ENCODE data around the gene IRX2.

IRX2 gene

DNA sequence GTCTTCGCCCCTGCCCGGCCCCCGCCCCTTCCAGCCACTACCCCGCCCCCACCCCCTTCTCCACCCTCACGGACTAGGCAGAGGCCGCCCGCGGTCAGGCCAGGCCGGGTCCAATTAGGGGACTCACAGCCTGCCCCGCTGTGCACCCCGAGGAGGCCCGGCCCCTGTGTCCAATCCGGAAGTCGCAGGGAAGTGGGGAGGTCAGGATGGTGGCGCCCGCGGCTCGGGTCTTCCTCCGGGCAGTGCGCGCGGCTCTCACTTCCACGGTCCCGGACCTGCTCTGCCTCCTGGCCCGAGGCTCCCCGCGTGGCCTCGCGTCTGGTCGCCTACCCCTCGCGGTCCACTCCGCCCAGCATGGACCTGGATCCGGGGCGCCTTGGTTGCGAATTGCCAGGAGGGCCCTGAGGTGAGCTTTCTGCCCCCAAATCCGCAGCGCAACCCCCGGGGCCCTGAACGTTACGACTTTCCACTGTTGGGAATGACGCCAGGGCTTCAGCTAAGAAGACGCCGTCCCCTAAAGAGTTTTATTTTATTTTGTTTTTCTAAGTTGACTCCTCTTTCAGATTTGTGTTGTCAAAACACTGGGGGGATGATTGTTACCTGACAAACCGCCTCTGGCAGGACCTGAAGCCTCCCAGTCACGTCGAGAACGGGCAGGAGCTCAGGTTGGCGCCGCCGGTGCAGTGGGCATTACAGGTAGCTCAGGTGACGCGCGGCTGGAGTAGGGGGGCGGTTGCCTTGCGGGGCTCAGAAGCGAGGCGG is 763 bp upstream of the IRX2 start:
- Mint-ChIP-seq H3K27ac (no peak overlapping the region), H3K36me3 (ENCODE audit: low read depth) (no peaks in the 10 kb centered on the region), H3K4me3 (no peak overlapping the region), H3K27me3 (peaks cover 81% of the 10 kb centered on the region), H3K4me1 (ENCODE audit: low read depth) (peaks cover 6% of the 10 kb centered on the region), H3K9me3 (no peaks in the 10 kb centered on the region)
- intact Hi-C loops (cut with micrococcal nuclease) = no loop called here

DNA sequence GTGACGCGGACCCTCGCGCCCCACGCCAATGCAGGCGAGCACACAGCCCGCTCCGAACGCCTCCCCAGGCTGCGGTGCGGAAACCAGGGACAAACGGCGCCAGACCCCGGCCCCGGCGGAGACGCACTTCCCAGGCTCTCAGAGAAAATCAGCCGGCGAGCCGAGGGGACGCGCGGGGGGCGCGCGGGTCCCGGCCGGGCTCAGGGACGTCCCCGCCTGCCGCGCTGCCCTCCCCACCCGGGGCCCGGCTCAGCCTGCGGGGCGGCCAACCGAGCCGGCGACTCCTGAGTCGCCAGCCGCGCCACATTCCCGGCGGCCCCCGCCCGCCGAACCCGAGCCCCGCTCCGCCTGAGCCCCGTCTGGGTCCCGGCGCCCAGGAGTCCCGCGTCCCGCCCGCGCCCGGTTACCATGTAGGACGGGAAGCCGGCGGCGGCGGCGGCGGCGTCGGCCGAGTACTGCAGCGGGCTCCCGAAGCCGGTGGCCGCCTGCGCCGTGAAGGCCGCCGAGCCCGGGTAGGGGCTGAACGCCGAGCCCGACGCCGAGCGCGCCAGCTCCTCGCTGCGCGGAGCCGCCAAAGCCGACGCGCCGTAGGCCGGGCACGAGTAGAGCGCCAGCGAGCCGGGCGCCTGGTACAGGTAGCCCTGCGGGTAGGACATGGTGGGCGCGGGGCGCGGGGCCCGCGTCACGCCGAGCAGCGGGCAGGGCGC is 566 bp downstream of the IRX2 start:
- intact Hi-C loops (cut with micrococcal nuclease) = no loop called here
- H3K9me3 Mint-ChIP-seq = no peaks in the 10 kb centered on the region
- H3K4me1 Mint-ChIP-seq (ENCODE audit: low read depth) = peaks cover under 1% of the 10 kb centered on the region
- no peaks in the 10 kb centered on the region for H3K36me3 Mint-ChIP-seq (ENCODE audit: low read depth)
- H3K27ac Mint-ChIP-seq = no peak overlapping the region
- no peak overlapping the region for H3K4me3 Mint-ChIP-seq
- peaks cover 77% of the 10 kb centered on the region for H3K27me3 Mint-ChIP-seq

DNA sequence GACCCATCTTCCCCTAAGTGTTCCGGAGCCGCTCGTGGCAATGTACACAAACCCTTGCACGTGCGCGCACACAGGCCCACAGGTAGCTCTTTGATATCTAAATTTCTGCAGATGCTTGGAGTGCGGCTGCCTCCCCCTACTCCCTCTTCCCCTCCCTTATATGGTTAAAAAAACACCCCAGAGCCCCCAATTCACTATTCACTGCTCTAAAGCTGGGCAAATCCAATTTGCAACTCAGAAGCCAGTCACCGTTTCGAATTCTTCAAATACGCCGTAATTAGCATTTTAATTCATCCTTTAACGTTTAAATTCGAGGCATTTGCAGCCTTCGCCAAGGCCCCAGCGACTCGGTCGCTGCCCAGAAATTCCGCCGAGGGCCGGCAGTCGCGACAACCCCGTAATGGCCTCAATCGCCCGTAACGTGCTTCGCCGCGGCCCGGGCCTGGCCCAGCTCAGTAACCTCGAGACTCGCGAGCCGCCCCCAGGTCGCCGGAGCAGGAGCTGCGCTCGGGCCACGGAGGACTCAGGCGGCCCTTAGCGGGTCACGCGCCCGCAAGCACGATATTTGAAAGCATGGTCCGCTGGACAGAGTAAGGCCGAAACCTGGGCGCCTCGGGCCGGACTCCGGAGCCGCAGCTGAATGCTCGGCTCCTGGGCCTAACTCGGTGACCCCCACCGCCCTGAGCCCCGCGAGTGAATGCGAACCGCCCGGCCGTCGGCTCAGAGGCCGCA is 1.3 kb downstream of the IRX2 start:
- intact Hi-C loops (cut with micrococcal nuclease) = no loop called here
- Mint-ChIP-seq H3K27me3 (peaks cover 76% of the 10 kb centered on the region), H3K27ac (no peak overlapping the region), H3K4me3 (no peak overlapping the region), H3K4me1 (ENCODE audit: low read depth) (no peaks in the 10 kb centered on the region), H3K36me3 (ENCODE audit: low read depth) (no peaks in the 10 kb centered on the region), H3K9me3 (no peaks in the 10 kb centered on the region)

DNA sequence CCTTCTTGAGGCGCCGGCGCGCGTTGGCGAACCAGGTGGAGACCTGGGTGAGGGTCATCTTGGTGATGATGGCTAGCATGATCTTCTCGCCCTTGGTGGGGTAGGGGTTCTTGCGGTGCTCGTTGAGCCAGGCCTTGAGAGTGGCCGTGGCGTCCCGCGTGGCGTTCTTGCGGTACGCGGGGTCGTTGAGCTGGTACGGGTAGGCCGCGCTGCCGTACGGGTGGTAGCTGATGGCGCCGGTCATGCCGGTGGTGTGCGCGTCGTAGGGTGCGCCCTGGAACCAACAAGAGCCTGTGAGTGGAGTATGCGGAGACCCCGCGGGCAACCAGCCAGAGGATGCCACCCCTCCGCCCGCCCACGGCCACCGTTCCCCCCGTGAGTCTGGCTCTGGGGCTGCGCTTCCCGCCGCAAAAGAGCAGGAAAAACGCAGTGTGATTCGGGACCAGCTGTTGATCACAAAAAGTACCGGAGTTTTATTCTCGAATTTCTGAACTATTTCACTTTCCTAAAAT is 1.9 kb downstream of the IRX2 start:
- intact Hi-C loops (cut with micrococcal nuclease) = no loop called here
- no peaks in the 10 kb centered on the region for H3K36me3 Mint-ChIP-seq (ENCODE audit: low read depth)
- H3K27ac Mint-ChIP-seq = no peak overlapping the region
- H3K4me3 Mint-ChIP-seq = no peak overlapping the region
- H3K27me3 Mint-ChIP-seq = peaks cover 75% of the 10 kb centered on the region
- no peaks in the 10 kb centered on the region for H3K9me3 Mint-ChIP-seq
- H3K4me1 Mint-ChIP-seq (ENCODE audit: low read depth) = no peaks in the 10 kb centered on the region

DNA sequence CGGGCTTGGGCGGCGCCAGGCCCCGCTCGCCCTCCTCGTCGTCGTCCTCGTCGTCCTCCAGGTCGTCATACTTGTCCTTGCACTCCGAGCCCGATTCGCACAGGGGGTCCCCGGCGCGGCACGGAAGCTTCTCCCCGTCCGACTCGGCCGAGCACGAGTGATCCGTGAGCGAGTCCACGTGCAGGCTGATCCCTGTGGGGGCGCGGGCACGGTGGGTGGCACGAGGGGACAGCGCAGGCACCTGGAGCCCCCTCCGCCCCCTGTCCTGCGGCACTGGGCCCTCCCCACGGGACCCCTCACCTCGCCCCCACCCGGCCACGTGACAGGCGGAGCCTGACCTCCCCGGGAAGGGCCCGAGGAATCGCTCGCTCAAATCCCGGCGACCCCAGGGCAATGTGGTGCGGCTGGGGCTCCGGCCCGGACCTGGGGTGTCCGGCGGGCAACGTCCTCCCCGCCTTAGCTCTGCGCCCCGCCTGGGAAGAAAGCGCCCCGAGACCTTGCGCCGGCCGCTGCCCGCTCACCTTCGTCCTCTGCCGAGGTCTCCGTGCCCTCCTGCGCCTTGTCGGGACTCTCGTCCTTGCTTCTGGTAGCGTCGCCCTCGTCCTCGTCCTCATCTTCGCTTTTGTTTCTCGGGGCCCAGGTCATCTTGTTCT is 2.5 kb downstream of the IRX2 start:
- no peak overlapping the region for H3K4me3 Mint-ChIP-seq
- H3K4me1 Mint-ChIP-seq (ENCODE audit: low read depth) = no peaks in the 10 kb centered on the region
- intact Hi-C loops (cut with micrococcal nuclease) = no loop called here
- no peak overlapping the region for H3K27ac Mint-ChIP-seq
- H3K27me3 Mint-ChIP-seq = peaks cover 75% of the 10 kb centered on the region
- H3K36me3 Mint-ChIP-seq (ENCODE audit: low read depth) = no peaks in the 10 kb centered on the region
- H3K9me3 Mint-ChIP-seq = no peaks in the 10 kb centered on the region

DNA sequence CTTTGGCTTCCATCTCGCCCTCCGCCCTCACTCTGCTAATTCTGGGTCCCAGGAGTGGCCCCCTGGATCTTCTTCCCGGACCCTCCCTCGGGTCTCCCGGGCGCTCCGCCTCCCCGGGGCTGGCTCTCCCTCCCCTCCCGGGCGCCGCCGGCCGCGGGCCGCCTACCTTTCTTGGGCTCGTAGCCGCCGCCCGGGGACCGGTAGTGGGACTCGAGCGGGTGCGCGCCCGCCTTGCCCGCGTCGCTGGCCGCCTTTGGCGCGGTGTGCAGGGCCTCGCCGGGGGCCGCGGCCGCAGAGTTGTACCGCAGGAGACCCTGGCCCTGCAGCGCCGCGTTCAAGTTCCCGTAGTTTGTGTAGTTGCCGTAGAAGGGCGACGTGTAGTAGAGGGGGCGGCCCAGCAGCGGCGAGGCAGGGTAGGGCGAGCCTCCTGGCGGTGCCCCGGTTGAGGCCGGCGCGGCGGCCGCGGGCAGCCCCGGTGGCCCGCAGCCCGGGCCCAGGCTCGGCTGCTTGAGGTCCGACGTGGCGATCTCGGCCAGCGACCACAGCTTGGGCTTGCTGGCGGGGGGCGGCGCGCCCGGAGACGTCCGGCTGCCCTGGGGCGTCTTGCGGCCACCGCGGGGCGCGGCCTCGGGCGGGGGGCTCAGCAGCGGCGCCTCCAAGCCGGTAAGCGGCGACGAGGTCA is 3.2 kb downstream of the IRX2 start:
- no peaks in the 10 kb centered on the region for H3K36me3 Mint-ChIP-seq (ENCODE audit: low read depth)
- H3K4me3 Mint-ChIP-seq = no peak overlapping the region
- intact Hi-C loops (cut with micrococcal nuclease) = no loop called here
- no peak overlapping the region for H3K27ac Mint-ChIP-seq
- H3K4me1 Mint-ChIP-seq (ENCODE audit: low read depth) = no peaks in the 10 kb centered on the region
- H3K9me3 Mint-ChIP-seq = no peaks in the 10 kb centered on the region
- peaks cover 77% of the 10 kb centered on the region for H3K27me3 Mint-ChIP-seq

DNA sequence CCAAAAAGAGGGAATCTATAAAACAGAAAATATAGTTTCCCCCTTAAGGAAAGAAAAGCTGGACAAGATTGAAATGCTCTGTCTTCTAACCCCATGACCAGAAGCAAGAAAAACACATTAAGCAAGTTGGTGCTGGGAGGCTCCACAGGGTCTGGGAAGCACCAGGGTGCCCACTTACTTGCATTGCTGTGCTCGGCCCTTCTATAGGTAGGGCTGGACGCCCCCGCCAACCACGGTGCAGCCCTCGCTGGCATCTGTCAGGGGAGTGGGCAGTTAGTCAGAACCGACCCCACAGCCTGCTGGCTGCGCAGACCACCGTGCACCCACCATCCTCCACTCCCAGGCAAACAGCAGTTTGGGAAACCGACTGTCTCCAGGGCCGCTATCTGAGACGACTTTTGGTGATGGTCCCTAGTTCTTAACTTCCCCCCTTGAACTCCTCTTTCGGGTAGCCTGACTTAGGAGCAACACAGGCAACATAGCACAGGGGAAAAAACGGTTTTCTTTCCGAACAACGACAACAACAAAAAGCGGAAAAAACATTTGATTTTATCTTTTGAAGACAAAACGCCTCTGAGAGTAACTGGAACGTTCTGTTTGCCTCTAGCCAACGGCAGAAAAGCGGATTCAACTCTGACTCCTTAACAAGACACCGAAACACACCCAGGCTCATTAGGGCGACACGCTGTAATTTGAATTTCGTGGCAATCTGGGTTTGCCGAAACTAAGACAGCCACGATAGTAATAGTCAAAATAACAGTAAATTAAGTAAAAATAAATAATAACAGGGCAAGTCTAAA is 3.9 kb downstream of the IRX2 start:
- H3K4me3 Mint-ChIP-seq = no peak overlapping the region
- H3K36me3 Mint-ChIP-seq (ENCODE audit: low read depth) = no peaks in the 10 kb centered on the region
- H3K9me3 Mint-ChIP-seq = no peaks in the 10 kb centered on the region
- H3K4me1 Mint-ChIP-seq (ENCODE audit: low read depth) = no peaks in the 10 kb centered on the region
- intact Hi-C loops (cut with micrococcal nuclease) = no loop called here
- H3K27ac Mint-ChIP-seq = no peak overlapping the region
- peaks cover 76% of the 10 kb centered on the region for H3K27me3 Mint-ChIP-seq

DNA sequence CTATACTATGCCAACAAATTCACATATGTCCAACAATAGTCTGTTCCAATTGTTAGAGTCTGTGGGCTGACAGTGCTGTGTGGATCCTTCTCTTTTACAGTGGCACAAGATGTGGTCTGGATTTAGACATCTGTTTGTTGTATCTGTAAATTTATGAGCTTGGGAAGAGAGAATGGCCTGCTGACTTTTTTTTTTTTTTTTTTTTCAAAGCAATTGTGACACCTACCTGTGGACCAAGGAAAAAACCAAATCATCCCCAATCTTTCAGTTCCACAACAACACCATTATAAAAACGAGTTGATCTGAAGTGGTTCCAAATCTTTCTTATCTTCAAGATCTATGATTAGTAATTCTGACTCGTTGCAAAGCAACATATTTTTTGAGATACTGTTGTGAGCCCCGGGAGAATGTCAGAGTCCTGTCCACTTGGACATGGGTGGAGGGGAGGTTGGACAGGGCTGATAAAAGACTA is 4.9 kb downstream of the IRX2 start:
- no peaks in the 10 kb centered on the region for H3K9me3 Mint-ChIP-seq
- no peaks in the 10 kb centered on the region for H3K4me1 Mint-ChIP-seq (ENCODE audit: low read depth)
- peaks cover 75% of the 10 kb centered on the region for H3K27me3 Mint-ChIP-seq
- H3K36me3 Mint-ChIP-seq (ENCODE audit: low read depth) = no peaks in the 10 kb centered on the region
- no peak overlapping the region for H3K27ac Mint-ChIP-seq
- no peak overlapping the region for H3K4me3 Mint-ChIP-seq
- intact Hi-C loops (cut with micrococcal nuclease) = no loop called here

DNA sequence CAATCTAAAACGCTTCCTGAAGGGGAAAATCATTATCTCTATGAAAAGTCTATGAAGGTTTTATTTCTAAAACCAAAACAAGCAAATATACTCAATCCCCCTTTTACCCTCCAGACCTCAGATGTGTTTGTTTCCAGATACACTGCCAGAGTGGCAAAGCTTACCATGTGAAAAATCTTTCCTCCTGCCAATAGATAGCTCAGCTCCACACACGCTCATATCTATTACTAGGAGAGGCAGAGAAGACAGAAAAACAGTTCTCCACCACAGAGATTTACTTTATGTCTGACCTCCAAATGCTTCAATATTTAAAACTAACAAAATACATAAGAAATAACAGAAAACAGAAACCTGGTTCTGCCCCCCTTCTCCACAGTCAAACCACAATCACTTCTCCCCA is 7.0 kb downstream of the IRX2 start:
- H3K27me3 Mint-ChIP-seq = peaks cover 82% of the 10 kb centered on the region
- H3K36me3 Mint-ChIP-seq (ENCODE audit: low read depth) = no peaks in the 10 kb centered on the region
- H3K27ac Mint-ChIP-seq = no peak overlapping the region
- no peak overlapping the region for H3K4me3 Mint-ChIP-seq
- H3K9me3 Mint-ChIP-seq = no peaks in the 10 kb centered on the region
- intact Hi-C loops (cut with micrococcal nuclease) = no loop called here
- peaks cover 4% of the 10 kb centered on the region for H3K4me1 Mint-ChIP-seq (ENCODE audit: low read depth)

DNA sequence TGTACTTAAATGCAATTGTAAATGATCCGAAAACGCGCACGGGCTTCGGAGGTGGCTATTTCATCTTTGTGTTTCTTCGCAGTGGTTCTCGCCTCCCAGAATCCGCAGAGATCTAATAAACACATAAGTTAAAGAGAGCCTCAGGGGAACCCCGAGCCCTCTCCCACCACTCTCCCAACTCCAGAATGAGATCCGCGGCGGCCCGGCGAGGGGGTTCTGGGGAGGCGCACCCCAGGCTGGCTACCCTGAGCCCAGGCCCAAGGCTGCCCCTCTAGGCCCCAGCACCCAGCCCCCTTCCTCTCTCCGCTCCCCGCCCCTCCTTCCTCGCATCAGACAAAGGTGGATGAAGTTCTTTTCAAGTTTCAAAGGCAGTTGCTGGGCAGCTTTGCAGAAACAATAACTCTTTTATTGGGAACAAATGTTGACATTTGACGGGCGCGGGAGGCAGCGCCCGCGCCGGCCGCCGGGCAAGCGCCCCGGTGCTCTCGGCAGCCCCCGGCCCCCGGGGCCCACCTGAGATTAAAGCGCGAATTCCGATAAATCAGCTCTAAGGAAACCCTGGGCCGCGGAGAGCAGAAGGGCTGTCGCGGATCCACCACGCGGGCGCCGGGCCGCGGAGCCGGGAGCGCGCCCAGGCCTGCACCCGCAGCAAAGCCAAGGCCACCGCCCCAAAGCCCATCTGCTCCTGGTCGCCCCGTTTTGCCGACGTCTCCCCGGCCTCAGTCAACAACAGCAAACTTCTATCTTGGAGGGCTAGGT is 8.4 kb downstream of the IRX2 start:
- H3K4me1 Mint-ChIP-seq (ENCODE audit: low read depth) = peaks cover 7% of the 10 kb centered on the region
- no peak overlapping the region for H3K27ac Mint-ChIP-seq
- intact Hi-C loops (cut with micrococcal nuclease) = no loop called here
- H3K27me3 Mint-ChIP-seq = peaks cover 85% of the 10 kb centered on the region
- no peaks in the 10 kb centered on the region for H3K36me3 Mint-ChIP-seq (ENCODE audit: low read depth)
- no peaks in the 10 kb centered on the region for H3K9me3 Mint-ChIP-seq
- no peak overlapping the region for H3K4me3 Mint-ChIP-seq

DNA sequence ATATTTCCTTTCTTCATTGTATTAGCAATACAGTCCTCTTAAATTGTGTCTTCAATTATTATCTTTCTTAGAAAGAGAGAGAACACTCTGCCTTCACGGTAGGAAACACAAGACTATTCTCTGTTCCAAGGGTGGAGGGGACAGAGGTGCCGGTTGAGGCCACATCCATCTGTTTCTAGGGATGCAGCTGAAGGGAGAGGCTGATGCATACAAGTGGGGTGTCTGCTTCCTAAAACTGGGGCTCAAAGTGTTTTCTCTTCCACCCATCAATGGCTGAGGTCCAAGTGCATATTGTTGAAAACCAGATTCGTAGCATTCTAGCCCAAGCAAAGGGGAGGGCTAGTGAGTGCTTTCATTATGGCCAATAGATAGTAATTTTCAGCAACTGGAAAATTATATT is 9.5 kb downstream of the IRX2 start:
- Mint-ChIP-seq H3K27me3 (peaks cover 89% of the 10 kb centered on the region), H3K4me1 (ENCODE audit: low read depth) (peaks cover 7% of the 10 kb centered on the region), H3K9me3 (no peaks in the 10 kb centered on the region), H3K36me3 (ENCODE audit: low read depth) (no peaks in the 10 kb centered on the region), H3K27ac (no peak overlapping the region), H3K4me3 (no peak overlapping the region)
- intact Hi-C loops (cut with micrococcal nuclease) = no loop called here

DNA sequence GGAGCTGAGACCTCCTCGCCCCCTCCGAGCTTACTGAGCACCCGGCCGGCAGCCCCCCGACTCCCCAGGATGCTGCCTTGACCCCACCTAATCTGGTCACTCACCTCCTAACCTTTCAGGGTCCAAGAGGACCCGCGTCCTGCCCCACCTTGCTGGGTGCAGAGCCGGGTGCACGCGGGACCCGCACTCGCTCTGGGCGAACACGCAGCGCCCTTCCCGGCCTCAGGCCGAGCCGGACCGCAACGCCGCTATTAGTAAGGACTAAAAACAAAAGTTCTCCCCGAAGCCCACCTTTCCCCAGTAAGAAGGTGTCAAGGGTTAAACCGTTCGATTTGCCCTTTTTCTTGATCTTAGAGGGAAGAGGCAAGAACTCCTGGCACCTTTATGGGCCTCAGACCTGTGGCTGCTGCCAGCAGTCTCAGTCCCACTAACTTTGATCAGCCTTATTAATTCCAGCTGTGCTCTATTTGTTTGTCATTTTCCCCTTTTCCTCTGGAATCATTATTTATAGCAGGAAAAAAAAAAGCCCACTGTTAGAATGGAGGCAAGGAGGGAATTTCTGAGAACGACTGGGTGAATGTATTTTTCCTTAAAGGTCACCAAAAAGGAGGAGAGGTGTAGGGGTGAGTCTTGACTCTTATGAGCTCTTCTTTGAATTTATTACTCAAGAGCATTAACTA is 10.5 kb downstream of the IRX2 start:
- H3K4me3 Mint-ChIP-seq = no peak overlapping the region
- intact Hi-C loops (cut with micrococcal nuclease) = no loop called here

More for the DNA sequence above, 10.5 kb downstream of the IRX2 start:
- Mint-ChIP-seq H3K36me3 (ENCODE audit: low read depth) (no peaks in the 10 kb centered on the region), H3K4me1 (ENCODE audit: low read depth) (peaks cover 7% of the 10 kb centered on the region), H3K27me3 (peaks cover 88% of the 10 kb centered on the region), H3K27ac (no peak overlapping the region), H3K9me3 (no peaks in the 10 kb centered on the region)

Data from dendritic cell treated with granulocyte-macrophage colony-stimulating factor and Interleukin-4, amounts not matched to agents 40 ng/mL and 50 ng/mL, for 4 days (primary cell).